ENCODE measurements around the gene DRC3. TPM values are rescaled to one million over a fixed set of nuclear protein-coding genes. Genes with fewer than 3 reads are reported as not detected.

Gene DRC3
- total and polyA plus RNA-seq, 10 of the 15 experiments (the other 5 are each of a cell fraction or from before 2014, with no cell fraction given), result 0.18 to 2.3 (median 0.60) TPM; not detected in 3

DNA sequence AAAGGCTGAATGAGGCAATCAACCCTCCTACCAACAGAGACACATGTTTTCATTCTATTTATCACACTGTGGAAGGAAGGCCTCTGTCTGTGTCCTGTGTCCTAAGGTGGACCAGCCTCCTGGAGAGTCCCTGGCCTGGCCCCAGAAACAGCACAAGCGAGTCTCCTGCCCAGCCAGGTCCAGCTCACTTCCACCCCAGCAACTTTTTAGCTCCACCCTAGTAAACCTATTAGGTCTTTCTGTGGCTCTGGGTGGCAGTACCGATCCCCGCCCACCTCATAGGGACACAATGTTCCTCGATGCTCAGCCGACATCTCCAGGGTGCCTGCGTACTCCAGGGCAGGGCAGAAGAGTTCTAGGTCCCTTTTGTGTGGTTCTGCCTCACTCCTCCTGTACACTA lies 10.7 kb downstream of the DRC3 start:
- H2AFZ ChIP-seq (ENCODE audit: control insufficient read depth, low read depth, low read length), result no peak overlapping the region
- TF ChIP-seq JUNB (IDR thresholded peaks at IDR 0.05) (no peak), TCF3 (IDR thresholded peaks at IDR 0.05; ENCODE audit: borderline replicate concordance, insufficient read depth, low read depth, low read length) (no peak), RB1 (IDR thresholded peaks at IDR 0.05; ENCODE audit: borderline replicate concordance) (no peak)
- ChIA-PET RAD21 (ENCODE audit: unreplicated experiment) (no interaction called here), POLR2A (interaction anchor here (0.6 to 1.3 kb wide), 4 partner anchors 9 to 248 kb away, joined by 3 to 4 read pairs (median 3); no protein-coding TSS in a partner anchor), SMC1A (ENCODE audit: uncharacterized antibody, unreplicated experiment) (interaction anchor here (0.6 to 1.2 kb wide), 4 partner anchors 17 to 87 kb away, joined by 3 to 4 read pairs (median 3); no protein-coding TSS in a partner anchor), CTCF (interaction anchor here (1.0 to 2.8 kb wide), 3 partner anchors 11 to 24 kb away, joined by 3 to 11 read pairs (median 3); partner anchors contain the start of gene DRC3)
- no peak overlapping the region for H3K4me2 ChIP-seq (ENCODE audit: control insufficient read depth, insufficient read depth)
- no peaks in the 10 kb centered on the region for H3K36me3 ChIP-seq (ENCODE audit: control insufficient read depth in 2 of 2, insufficient read depth in 2 of 2, low read length in 1 of 2)
- H3K9me3 ChIP-seq (replicated peaks; ENCODE audit: control insufficient read depth, insufficient read depth, low read length), result no peaks in the 10 kb centered on the region
- ATAC-seq (no peak), FAIRE-seq (no peak), DNase-seq (ENCODE audit: low read depth, low spot score) (no peak)
- no peak overlapping the region for H3K9ac ChIP-seq (ENCODE audit: control insufficient read depth, insufficient read depth, low read length)
- no peaks in the 10 kb centered on the region for H4K20me1 ChIP-seq (ENCODE audit: control insufficient read depth, insufficient read depth)
- H3K27me3 ChIP-seq (replicated peaks in 1 of 2; ENCODE audit: control insufficient read depth in 2 of 2, insufficient read depth in 2 of 2, low read length in 1 of 2), result no peaks in the 10 kb centered on the region
- H3K4me3 ChIP-seq, result no peak overlapping the region
- no peaks in the 10 kb centered on the region; the same call in 1 of the 2 replicates for H3K4me1 ChIP-seq (ENCODE audit: control insufficient read depth, insufficient read depth, low read length)
- 47% methylated on average over 6 of the region's 6 CpGs for WGBS (ENCODE audit: insufficient coverage, insufficient replicate concordance, low lambda C conversion rate, missing lambda C conversion rate)
- intact Hi-C loops (cut with micrococcal nuclease; ENCODE audit: unreplicated experiment), result no loop called here
- in situ Hi-C loops (cut with MboI), result no loop called here
- no peaks in the 10 kb centered on the region for H3K79me2 ChIP-seq (ENCODE audit: control insufficient read depth, insufficient read depth, low read length)
- H3K27ac ChIP-seq (ENCODE audit: control insufficient read depth, insufficient read depth), result no peak overlapping the region
- BruUV-seq (replicated peaks), result no TSS peak

GRCh38 chr17:17983776-17984175 lies 11.1 kb downstream of the DRC3 start:
- WGBS (ENCODE audit: insufficient coverage, insufficient replicate concordance, low lambda C conversion rate, missing lambda C conversion rate), result 51% methylated on average over 6 of the region's 6 CpGs
- BruUV-seq (replicated peaks), result no TSS peak
- POLR2A ChIA-PET, result interaction anchor here (0.6 to 1.3 kb wide), 3 partner anchors 9 to 249 kb away, joined by 3 read pairs; no protein-coding TSS in a partner anchor
- TF ChIP-seq CHD1 (IDR thresholded peaks at IDR 0.05; ENCODE audit: low read depth, low read length), result no peak
- no peak for TF ChIP-seq BCL11A (IDR thresholded peaks at IDR 0.05; ENCODE audit: low read depth, low read length)
- TF ChIP-seq CBFB (IDR thresholded peaks at IDR 0.05; ENCODE audit: low read depth), result no peak
- TF ChIP-seq, protein P1, sequence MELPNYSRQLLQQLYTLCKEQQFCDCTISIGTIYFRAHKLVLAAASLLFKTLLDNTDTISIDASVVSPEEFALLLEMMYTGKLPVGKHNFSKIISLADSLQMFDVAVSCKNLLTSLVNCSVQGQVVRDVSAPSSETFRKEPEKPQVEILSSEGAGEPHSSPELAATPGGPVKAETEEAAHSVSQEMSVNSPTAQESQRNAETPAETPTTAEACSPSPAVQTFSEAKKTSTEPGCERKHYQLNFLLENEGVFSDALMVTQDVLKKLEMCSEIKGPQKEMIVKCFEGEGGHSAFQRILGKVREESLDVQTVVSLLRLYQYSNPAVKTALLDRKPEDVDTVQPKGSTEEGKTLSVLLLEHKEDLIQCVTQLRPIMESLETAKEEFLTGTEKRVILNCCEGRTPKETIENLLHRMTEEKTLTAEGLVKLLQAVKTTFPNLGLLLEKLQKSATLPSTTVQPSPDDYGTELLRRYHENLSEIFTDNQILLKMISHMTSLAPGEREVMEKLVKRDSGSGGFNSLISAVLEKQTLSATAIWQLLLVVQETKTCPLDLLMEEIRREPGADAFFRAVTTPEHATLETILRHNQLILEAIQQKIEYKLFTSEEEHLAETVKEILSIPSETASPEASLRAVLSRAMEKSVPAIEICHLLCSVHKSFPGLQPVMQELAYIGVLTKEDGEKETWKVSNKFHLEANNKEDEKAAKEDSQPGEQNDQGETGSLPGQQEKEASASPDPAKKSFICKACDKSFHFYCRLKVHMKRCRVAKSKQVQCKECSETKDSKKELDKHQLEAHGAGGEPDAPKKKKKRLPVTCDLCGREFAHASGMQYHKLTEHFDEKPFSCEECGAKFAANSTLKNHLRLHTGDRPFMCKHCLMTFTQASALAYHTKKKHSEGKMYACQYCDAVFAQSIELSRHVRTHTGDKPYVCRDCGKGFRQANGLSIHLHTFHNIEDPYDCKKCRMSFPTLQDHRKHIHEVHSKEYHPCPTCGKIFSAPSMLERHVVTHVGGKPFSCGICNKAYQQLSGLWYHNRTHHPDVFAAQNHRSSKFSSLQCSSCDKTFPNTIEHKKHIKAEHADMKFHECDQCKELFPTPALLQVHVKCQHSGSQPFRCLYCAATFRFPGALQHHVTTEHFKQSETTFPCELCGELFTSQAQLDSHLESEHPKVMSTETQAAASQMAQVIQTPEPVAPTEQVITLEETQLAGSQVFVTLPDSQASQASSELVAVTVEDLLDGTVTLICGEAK (IDR thresholded peaks at IDR 0.05; ENCODE audit: borderline replicate concordance), result no peak
- TF ChIP-seq NR2F1 (conservative IDR thresholded peaks at IDR 0.05), result no peak
- TF ChIP-seq SREBF1 (IDR thresholded peaks at IDR 0.05; ENCODE audit: low read length), result no peak
- TF ChIP-seq, protein P2, sequence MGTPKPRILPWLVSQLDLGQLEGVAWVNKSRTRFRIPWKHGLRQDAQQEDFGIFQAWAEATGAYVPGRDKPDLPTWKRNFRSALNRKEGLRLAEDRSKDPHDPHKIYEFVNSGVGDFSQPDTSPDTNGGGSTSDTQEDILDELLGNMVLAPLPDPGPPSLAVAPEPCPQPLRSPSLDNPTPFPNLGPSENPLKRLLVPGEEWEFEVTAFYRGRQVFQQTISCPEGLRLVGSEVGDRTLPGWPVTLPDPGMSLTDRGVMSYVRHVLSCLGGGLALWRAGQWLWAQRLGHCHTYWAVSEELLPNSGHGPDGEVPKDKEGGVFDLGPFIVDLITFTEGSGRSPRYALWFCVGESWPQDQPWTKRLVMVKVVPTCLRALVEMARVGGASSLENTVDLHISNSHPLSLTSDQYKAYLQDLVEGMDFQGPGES (IDR thresholded peaks at IDR 0.05), result no peak
- no peak for TF ChIP-seq ZNF24 (IDR thresholded peaks at IDR 0.05)
- TF ChIP-seq TBL1XR1 (IDR thresholded peaks at IDR 0.05; ENCODE audit: low read depth, low read length), result no peak
- no peak for TF ChIP-seq PAX5 (IDR thresholded peaks at IDR 0.05; ENCODE audit: borderline replicate concordance, low read depth, low read length)
- no peak for TF ChIP-seq ZBED1 (IDR thresholded peaks at IDR 0.05; ENCODE audit: borderline replicate concordance)
- TF ChIP-seq POLR2A (IDR thresholded peaks at IDR 0.05; ENCODE audit: low read depth, low read length), result no peak

More at GRCh38 chr17:17983776-17984175, 11.1 kb downstream of the DRC3 start:
- Histone ChIP-seq H3K36me3 (ENCODE audit: control insufficient read depth in 2 of 2, insufficient read depth in 2 of 2, low read length in 1 of 2) (no peaks in the 10 kb centered on the region), H2AFZ (ENCODE audit: control insufficient read depth, low read depth, low read length) (no peak overlapping the region), H4K20me1 (ENCODE audit: control insufficient read depth, insufficient read depth) (no peaks in the 10 kb centered on the region), H3K27ac (ENCODE audit: control insufficient read depth, insufficient read depth) (no peak overlapping the region), H3K9me3 (replicated peaks; ENCODE audit: control insufficient read depth, insufficient read depth, low read length) (no peaks in the 10 kb centered on the region), H3K79me2 (ENCODE audit: control insufficient read depth, insufficient read depth, low read length) (no peaks in the 10 kb centered on the region), H3K4me3 (no peak overlapping the region), H3K4me2 (ENCODE audit: control insufficient read depth, insufficient read depth) (no peak overlapping the region), H3K9ac (ENCODE audit: control insufficient read depth, insufficient read depth, low read length) (no peak overlapping the region), H3K27me3 (replicated peaks in 1 of 2; ENCODE audit: control insufficient read depth in 2 of 2, insufficient read depth in 2 of 2, low read length in 1 of 2) (no peaks in the 10 kb centered on the region), H3K4me1 (ENCODE audit: control insufficient read depth, insufficient read depth, low read length) (no peaks in the 10 kb centered on the region; the same call in 1 of the 2 replicates)
- intact Hi-C loops (cut with micrococcal nuclease; ENCODE audit: unreplicated experiment) (no loop called here), in situ Hi-C loops (cut with MboI) (no loop called here)
- FAIRE-seq (no peak), ATAC-seq (no peak), DNase-seq (ENCODE audit: low read depth, low spot score) (no peak)
- SMC1A ChIA-PET (ENCODE audit: uncharacterized antibody, unreplicated experiment), result interaction anchor here (0.7 to 2.4 kb wide), 4 partner anchors 18 to 87 kb away, joined by 3 to 10 read pairs (median 4); no protein-coding TSS in a partner anchor
- RAD21 ChIA-PET (ENCODE audit: unreplicated experiment), result interaction anchor here (1.2 to 1.8 kb wide), 3 partner anchors 11 to 304 kb away, joined by 3 to 5 read pairs (median 4); partner anchors contain the start of genes DRC3 and TOM1L2
- CTCF ChIA-PET, result interaction anchor here (1.0 to 2.8 kb wide), 6 partner anchors 11 to 65 kb away, joined by 3 to 13 read pairs (median 5); partner anchors contain the start of gene DRC3
